Esophagus muscularis mucosa (tissue), 4 donors: Measurements from ENCODE around the gene HHLA2.

ENCODE experiments used
- CTCF ChIP-seq, 3 experiments: fragments of 200-600 bp in 2 of 3; fragments of 450-650 bp in 1 of 3; sonication (generic) in 2 of 3; IDR thresholded peaks; one replicate each; pipeline ENCODE4 v1.5.1; 2017 to 2019; ENCODE audit warnings: antibody characterized with exemption in 3 of 3, mild to moderate bottlenecking in 2 of 3, moderate library complexity in 1 of 3
- EP300 ChIP-seq: sonication (generic); formaldehyde crosslinking; IDR thresholded peaks from one replicate; pipeline ENCODE4 v1.6.1; 2017; ENCODE audit warnings: antibody characterized with exemption
- POLR2A ChIP-seq: fragments of 450-650 bp; IDR thresholded peaks from one replicate; pipeline ENCODE4 v1.6.1; 2017; ENCODE audit warnings: antibody characterized with exemption, moderate library complexity, mild to moderate bottlenecking, low read depth
- POLR2AphosphoS5 ChIP-seq, 2 donors: sonication (generic); formaldehyde crosslinking; IDR thresholded peaks; one replicate each; pipeline ENCODE4 v1.6.1; 2017; ENCODE audit warnings: antibody characterized with exemption in 2 of 2

- no peak for TF ChIP-seq CTCF (IDR thresholded peaks at IDR 0.05)
- TF ChIP-seq EP300: no peak
- no peak for TF ChIP-seq POLR2AphosphoS5 (IDR thresholded peaks at IDR 0.05)
- no peak for TF ChIP-seq POLR2A
Observed at GRCh38 chr3:108381529-108382140, 85.3 kb downstream of the HHLA2 start.
